SK-N-SH (cell line): ENCODE results near the gene IGDCC3. TPM values are rescaled to one million over a fixed set of nuclear protein-coding genes. Genes with fewer than 3 reads are reported as not detected.

Experiments
- CTCF ChIA-PET: fragments of 300-600, 350-600 bp; formaldehyde crosslinking; extraction: SDS; loops from one replicate; lab custom pipeline; 2021; lab: Yijun Ruan, JAX
- POLR2A ChIA-PET: fragments of 350-600 bp; sonication (Branson Sonifier 250); formaldehyde crosslinking; extraction: SDS; loops from one replicate; lab custom pipeline; 2020; ENCODE audit warnings: antibody characterized with exemption, inconsistent platforms; lab: Yijun Ruan, JAX
- DNase-seq: peaks from one replicate; pipeline ENCODE4 v3.0.0; 2012
- H2AFZ ChIP-seq: fragments of 200-600 bp; sonication (generic); 2 replicates; pipeline ENCODE4 v1.8.1; 2016; ENCODE audit warnings: antibody characterized with exemption, mild to moderate bottlenecking, low read depth
- H3F3A ChIP-seq: fragments of 200-600 bp; sonication (generic); replicated peaks from 2 replicates; pipeline ENCODE3; 2016; ENCODE audit warnings: antibody characterized with exemption, mild to moderate bottlenecking; ENCODE audit not compliant: insufficient read depth
- H3K27ac ChIP-seq, 2 experiments: fragments of 200-500 bp in 1 of 2; fragments of 200-600 bp in 1 of 2; sonication (Bioruptor generic) in 1 of 2; sonication (generic), shearing (Covaris generic) in 1 of 2; 2 replicates each; pipeline versions ENCODE4 v1.5.1 to v1.6.1; 2014 to 2016; ENCODE audit warnings: low read depth in 2 of 2, inconsistent platforms in 1 of 2, low read length in 1 of 2, mild to moderate bottlenecking in 1 of 2, mixed read lengths in 1 of 2
- H3K27me3 ChIP-seq: fragments of 200-600 bp; sonication (generic), shearing (Covaris generic); 2 replicates; pipeline ENCODE4 v1.6.1; 2016; ENCODE audit warnings: mixed run types; ENCODE audit not compliant: insufficient read depth
- H3K36me3 ChIP-seq, 2 experiments: fragments of 200-500 bp in 1 of 2; fragments of 200-600 bp in 1 of 2; sonication (Bioruptor generic) in 1 of 2; sonication (generic) in 1 of 2; replicated peaks in 1 of 2; 2 replicates each; pipeline versions ENCODE3 to v1.5.1; 2014 to 2016; ENCODE audit warnings: low read length in 1 of 2, mild to moderate bottlenecking in 1 of 2; ENCODE audit not compliant: insufficient read depth in 2 of 2, control insufficient read depth in 1 of 2
- H3K4me1 ChIP-seq, 2 experiments: fragments of 200-500 bp in 1 of 2; fragments of 200-600 bp in 1 of 2; sonication (Bioruptor generic) in 1 of 2; sonication (generic), shearing (Covaris generic) in 1 of 2; 2 replicates each; pipeline versions ENCODE4 v1.5.1 to v1.6.1; 2014 to 2016; ENCODE audit warnings: low read depth in 1 of 2, low read length in 1 of 2, mixed run types in 1 of 2; ENCODE audit not compliant: insufficient read depth in 2 of 2, control insufficient read depth in 1 of 2
- H3K4me2 ChIP-seq: fragments of 200-600 bp; sonication (generic), shearing (Covaris generic); 2 replicates; pipeline ENCODE4 v1.6.1; 2017; ENCODE audit warnings: mixed run types
- H3K4me3 ChIP-seq, 2 experiments: fragments of 200-500 bp in 1 of 2; fragments of 200-600 bp in 1 of 2; sonication (Bioruptor generic) in 1 of 2; sonication (generic), shearing (Covaris generic) in 1 of 2; 2 replicates each; pipeline versions ENCODE4 v1.5.1 to v1.8.1; 2014 to 2016; ENCODE audit warnings: low read depth in 2 of 2, inconsistent platforms in 1 of 2, low read length in 1 of 2, mild to moderate bottlenecking in 1 of 2, mixed read lengths in 1 of 2, moderate library complexity in 1 of 2
- H3K79me2 ChIP-seq: fragments of 200-600 bp; sonication (generic); 2 replicates; pipeline ENCODE4 v1.8.1; 2017; ENCODE audit warnings: mild to moderate bottlenecking; ENCODE audit not compliant: insufficient read depth
- H3K9ac ChIP-seq: fragments of 200-600 bp; sonication (generic); 2 replicates; pipeline ENCODE4 v1.6.1; 2017; ENCODE audit warnings: mixed run types
- H3K9me2 ChIP-seq: fragments of 200-600 bp; sonication (generic); 2 replicates; pipeline ENCODE4 v1.6.1; 2017; ENCODE audit warnings: mixed run types
- H3K9me3 ChIP-seq: fragments of 200-600 bp; sonication (generic); 2 replicates; pipeline ENCODE4 v1.6.1; 2017; ENCODE audit warnings: mixed run types, mild to moderate bottlenecking, moderate library complexity
- H4K20me1 ChIP-seq: fragments of 200-600 bp; sonication (generic); 2 replicates; pipeline ENCODE4 v1.6.1; 2017; ENCODE audit warnings: mild to moderate bottlenecking, mixed run types; ENCODE audit not compliant: insufficient read depth
- CHD2 ChIP-seq: fragments of 150-350 bp; IDR thresholded peaks from 2 replicates; pipeline ENCODE4 v1.6.1; 2018; ENCODE audit warnings: low read length; ENCODE audit not compliant: partially characterized antibody
- CTCF ChIP-seq: fragments of 200-600 bp; sonication (generic); IDR thresholded peaks from 2 replicates; pipeline ENCODE4 v1.6.1; 2017; ENCODE audit warnings: antibody characterized with exemption, mild to moderate bottlenecking, moderate library complexity
- ELF1 ChIP-seq: IDR thresholded peaks from 2 replicates; pipeline ENCODE4 v1.4.0; 2012
- FOSL2 ChIP-seq: IDR thresholded peaks from 2 replicates; pipeline ENCODE4 v1.4.0; 2012; ENCODE audit warnings: low read depth, mild to moderate bottlenecking, moderate library complexity, borderline replicate concordance
- FOXM1 ChIP-seq: IDR thresholded peaks from 2 replicates; pipeline ENCODE4 v1.4.0; 2012; ENCODE audit warnings: low read depth, mild to moderate bottlenecking
- JUND ChIP-seq: IDR thresholded peaks from 2 replicates; pipeline ENCODE4 v1.4.0; 2012
- MEF2A ChIP-seq: IDR thresholded peaks from 2 replicates; pipeline ENCODE4 v1.4.0; 2012; ENCODE audit warnings: low read depth, borderline replicate concordance
- NRF1 ChIP-seq: IDR thresholded peaks from 2 replicates; pipeline ENCODE4 v1.6.1; 2012; ENCODE audit warnings: low read depth, mild to moderate bottlenecking, low read length
- PBX3 ChIP-seq: IDR thresholded peaks from 2 replicates; pipeline ENCODE4; 2012
- REST ChIP-seq: IDR thresholded peaks from 2 replicates; pipeline ENCODE4 v1.6.1; 2012; ENCODE audit warnings: mild to moderate bottlenecking, low read depth, low read length, moderate library complexity
- SIN3A ChIP-seq: IDR thresholded peaks from 2 replicates; pipeline ENCODE4 v1.6.1; 2012; ENCODE audit warnings: low read depth, mild to moderate bottlenecking, low read length, moderate library complexity, borderline replicate concordance
- WGBS: methylation state at CpG from one replicate; pipeline ENCODE4 v1.1.6; 2017; ENCODE audit warnings: low lambda C conversion rate; 5-methylcytosine and 5-hydroxymethylcytosine counted together
- polyA plus RNA-seq, 3 experiments: library from polyadenylated mRNA; depleted of rRNA; stranded (reverse); fragments of >200 nt; gene quantifications; 2 replicates each; pipeline ENCODE4 v1.2.3, GENCODE V29; 2012
- TF ChIP-seq, protein P1 (sequence below): IDR thresholded peaks from 2 replicates; pipeline ENCODE4 v1.4.0; 2012; ENCODE audit warnings: low read depth, borderline replicate concordance
- TF ChIP-seq, protein P2 (sequence below): fragments of 150-350 bp; IDR thresholded peaks from 2 replicates; pipeline ENCODE4 v1.6.1; 2017; ENCODE audit warnings: antibody characterized with exemption, low read length, low read depth, borderline replicate concordance
- TF ChIP-seq, protein P3 (sequence below): IDR thresholded peaks from 2 replicates; pipeline ENCODE4 v1.4.0; 2012; ENCODE audit warnings: low read depth, borderline replicate concordance

IGDCC3 gene
- polyA plus RNA-seq, 1 of the 3 experiments (the other 2 are of a cell fraction), result 0.43 TPM

- ChIA-PET CTCF (interaction anchor here (2.6 kb wide), 1 partner anchor 9 kb away, joined by 28 read pairs; no protein-coding TSS in a partner anchor), POLR2A (no interaction called here)
- H3K79me2 ChIP-seq, result no peaks in the 10 kb centered on the region
- H3K4me1 ChIP-seq, result peaks cover 0 to 12% of the 10 kb centered on the region in 2 experiments; a peak in 1 of 4 replicates
- H3K9ac ChIP-seq, result no peak overlapping the region
- no peak overlapping the region for H3K4me2 ChIP-seq
- H3K9me3 ChIP-seq, result no peaks in the 10 kb centered on the region
- H3K9me2 ChIP-seq, result no peaks in the 10 kb centered on the region
- no peak for DNase-seq
- no peak overlapping the region for H2AFZ ChIP-seq
- H3K4me3 ChIP-seq, result no peak overlapping the region
- WGBS, result 68% methylated on average over 7 of the region's 7 CpGs
- H4K20me1 ChIP-seq, result no peaks in the 10 kb centered on the region
- H3K27ac ChIP-seq, result peak overlapping the region in 1 of 2 experiments; percentile 41; a peak in 1 of 4 replicates
- no peaks in the 10 kb centered on the region; the same call in 1 of the 2 replicates for H3K27me3 ChIP-seq
- TF ChIP-seq REST (no peak), FOXM1 (no peak), NRF1 (no peak), ELF1 (no peak), JUND (peak; percentile 31; the same call in 1 of the 2 replicates), CTCF (no peak), PBX3 (no peak), MEF2A (no peak), FOSL2 (0 out of 2 replicates have a peak, but pooled peaks have one; percentile 6), SIN3A (no peak), CHD2 (no peak)
- TF ChIP-seq, protein P1, sequence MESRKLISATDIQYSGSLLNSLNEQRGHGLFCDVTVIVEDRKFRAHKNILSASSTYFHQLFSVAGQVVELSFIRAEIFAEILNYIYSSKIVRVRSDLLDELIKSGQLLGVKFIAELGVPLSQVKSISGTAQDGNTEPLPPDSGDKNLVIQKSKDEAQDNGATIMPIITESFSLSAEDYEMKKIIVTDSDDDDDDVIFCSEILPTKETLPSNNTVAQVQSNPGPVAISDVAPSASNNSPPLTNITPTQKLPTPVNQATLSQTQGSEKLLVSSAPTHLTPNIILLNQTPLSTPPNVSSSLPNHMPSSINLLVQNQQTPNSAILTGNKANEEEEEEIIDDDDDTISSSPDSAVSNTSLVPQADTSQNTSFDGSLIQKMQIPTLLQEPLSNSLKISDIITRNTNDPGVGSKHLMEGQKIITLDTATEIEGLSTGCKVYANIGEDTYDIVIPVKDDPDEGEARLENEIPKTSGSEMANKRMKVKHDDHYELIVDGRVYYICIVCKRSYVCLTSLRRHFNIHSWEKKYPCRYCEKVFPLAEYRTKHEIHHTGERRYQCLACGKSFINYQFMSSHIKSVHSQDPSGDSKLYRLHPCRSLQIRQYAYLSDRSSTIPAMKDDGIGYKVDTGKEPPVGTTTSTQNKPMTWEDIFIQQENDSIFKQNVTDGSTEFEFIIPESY, result no peak
- TF ChIP-seq, protein P2, sequence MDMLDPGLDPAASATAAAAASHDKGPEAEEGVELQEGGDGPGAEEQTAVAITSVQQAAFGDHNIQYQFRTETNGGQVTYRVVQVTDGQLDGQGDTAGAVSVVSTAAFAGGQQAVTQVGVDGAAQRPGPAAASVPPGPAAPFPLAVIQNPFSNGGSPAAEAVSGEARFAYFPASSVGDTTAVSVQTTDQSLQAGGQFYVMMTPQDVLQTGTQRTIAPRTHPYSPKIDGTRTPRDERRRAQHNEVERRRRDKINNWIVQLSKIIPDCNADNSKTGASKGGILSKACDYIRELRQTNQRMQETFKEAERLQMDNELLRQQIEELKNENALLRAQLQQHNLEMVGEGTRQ, result no peak
- TF ChIP-seq, protein P3, sequence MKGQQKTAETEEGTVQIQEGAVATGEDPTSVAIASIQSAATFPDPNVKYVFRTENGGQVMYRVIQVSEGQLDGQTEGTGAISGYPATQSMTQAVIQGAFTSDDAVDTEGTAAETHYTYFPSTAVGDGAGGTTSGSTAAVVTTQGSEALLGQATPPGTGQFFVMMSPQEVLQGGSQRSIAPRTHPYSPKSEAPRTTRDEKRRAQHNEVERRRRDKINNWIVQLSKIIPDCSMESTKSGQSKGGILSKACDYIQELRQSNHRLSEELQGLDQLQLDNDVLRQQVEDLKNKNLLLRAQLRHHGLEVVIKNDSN, result no peak
- H3K36me3 ChIP-seq, result no peaks in the 10 kb centered on the region
- H3F3A ChIP-seq, result peaks cover 6% of the 10 kb centered on the region
These were observed 31.3 kb upstream of the IGDCC3 start for GRCh38 chr15:65409036-65409631.
